Measurements from ENCODE around the gene NLN. TPM values are rescaled to one million over a fixed set of nuclear protein-coding genes. Genes with fewer than 3 reads are reported as not detected.

Gene NLN
- total and polyA plus RNA-seq, 2 donors (not counting 1 experiment from before 2014, with no cell fraction given), result 1.7 to 6.8 TPM

DNA sequence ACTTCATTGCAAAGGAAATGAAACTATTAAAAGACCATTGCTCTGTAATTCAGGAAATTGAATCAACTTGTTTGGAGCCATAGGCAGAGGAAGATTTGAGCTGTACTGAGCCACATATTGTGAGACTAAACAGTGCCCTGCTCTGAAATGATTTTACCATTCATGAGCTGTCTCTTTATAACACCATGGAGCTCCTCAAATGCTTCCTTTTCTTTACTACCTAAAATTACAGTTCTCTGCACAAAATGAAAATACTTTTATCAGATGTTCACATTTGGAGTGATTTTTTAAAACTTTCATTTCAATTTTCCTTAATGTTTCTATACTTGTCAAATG, 97.9 kb downstream of the NLN start:
- POLR2A ChIA-PET, result no interaction called here
- no peaks in the 10 kb centered on the region for H3K9me3 ChIP-seq (ENCODE audit: control extremely low read depth in 1 of 3, control insufficient read depth in 2 of 3, insufficient read depth in 1 of 3, low read length in 2 of 3)
- no peak overlapping the region for H3K9ac ChIP-seq (ENCODE audit: low read length)
- ATAC-seq (ENCODE audit: low read depth) (no peak), DNase-seq (no peak)
- H3K4me1 ChIP-seq (ENCODE audit: control insufficient read depth in 2 of 2, insufficient read depth in 2 of 2, low read length in 2 of 2), result peaks cover 12 to 13% of the 10 kb centered on the region in 2 donors
- no peak for TF ChIP-seq EZH2 (IDR thresholded peaks at IDR 0.05; ENCODE audit: borderline replicate concordance, insufficient read depth, low read depth, low read length, poor library complexity, severe bottlenecking)
- TF ChIP-seq, protein P1, sequence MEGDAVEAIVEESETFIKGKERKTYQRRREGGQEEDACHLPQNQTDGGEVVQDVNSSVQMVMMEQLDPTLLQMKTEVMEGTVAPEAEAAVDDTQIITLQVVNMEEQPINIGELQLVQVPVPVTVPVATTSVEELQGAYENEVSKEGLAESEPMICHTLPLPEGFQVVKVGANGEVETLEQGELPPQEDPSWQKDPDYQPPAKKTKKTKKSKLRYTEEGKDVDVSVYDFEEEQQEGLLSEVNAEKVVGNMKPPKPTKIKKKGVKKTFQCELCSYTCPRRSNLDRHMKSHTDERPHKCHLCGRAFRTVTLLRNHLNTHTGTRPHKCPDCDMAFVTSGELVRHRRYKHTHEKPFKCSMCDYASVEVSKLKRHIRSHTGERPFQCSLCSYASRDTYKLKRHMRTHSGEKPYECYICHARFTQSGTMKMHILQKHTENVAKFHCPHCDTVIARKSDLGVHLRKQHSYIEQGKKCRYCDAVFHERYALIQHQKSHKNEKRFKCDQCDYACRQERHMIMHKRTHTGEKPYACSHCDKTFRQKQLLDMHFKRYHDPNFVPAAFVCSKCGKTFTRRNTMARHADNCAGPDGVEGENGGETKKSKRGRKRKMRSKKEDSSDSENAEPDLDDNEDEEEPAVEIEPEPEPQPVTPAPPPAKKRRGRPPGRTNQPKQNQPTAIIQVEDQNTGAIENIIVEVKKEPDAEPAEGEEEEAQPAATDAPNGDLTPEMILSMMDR (IDR thresholded peaks at IDR 0.05), result no peak
- no peaks in the 10 kb centered on the region for H4K20me1 ChIP-seq (ENCODE audit: control insufficient read depth, insufficient read depth, low read length, poor library complexity, severe bottlenecking)
- H3K4me3 Mint-ChIP-seq, result no peak overlapping the region
- intact Hi-C loops (cut with micrococcal nuclease), result no loop called here
- no peak overlapping the region for H3K4me3 ChIP-seq (ENCODE audit: control extremely low read depth in 1 of 5, extremely low read depth in 1 of 5, insufficient read depth in 1 of 5, low read depth in 2 of 5, low read length in 4 of 5)
- no peaks in the 10 kb centered on the region for H3K27me3 Mint-ChIP-seq
- H3K9me3 Mint-ChIP-seq (ENCODE audit: insufficient read depth), result no peaks in the 10 kb centered on the region
- no peak overlapping the region for H2AFZ ChIP-seq (ENCODE audit: insufficient read depth, low read depth, low read length, poor library complexity, severe bottlenecking)
- no peaks in the 10 kb centered on the region for H3K36me3 ChIP-seq (replicated peaks in 1 of 2; ENCODE audit: control extremely low read depth in 1 of 2, control insufficient read depth in 1 of 2, extremely low read depth in 1 of 2, insufficient read depth in 2 of 2, low read length in 1 of 2)
- no peaks in the 10 kb centered on the region for H3K27me3 ChIP-seq (replicated peaks in 1 of 4; ENCODE audit: control extremely low read depth in 1 of 4, control insufficient read depth in 3 of 4, insufficient read depth in 4 of 4, low read length in 3 of 4)
- no peak overlapping the region for H3K27ac Mint-ChIP-seq
- H3K27ac ChIP-seq (ENCODE audit: low read length in 2 of 2), result no peak overlapping the region
- H3K4me1 Mint-ChIP-seq, result peaks cover 10% of the 10 kb centered on the region
- CTCF ChIA-PET, result no interaction called here
- no peaks in the 10 kb centered on the region for H3K79me2 ChIP-seq (ENCODE audit: control insufficient read depth, insufficient read depth, low read length)
- H3K4me2 ChIP-seq (replicated peaks; ENCODE audit: low read depth, low read length, poor library complexity, severe bottlenecking), result no peak overlapping the region

DNA sequence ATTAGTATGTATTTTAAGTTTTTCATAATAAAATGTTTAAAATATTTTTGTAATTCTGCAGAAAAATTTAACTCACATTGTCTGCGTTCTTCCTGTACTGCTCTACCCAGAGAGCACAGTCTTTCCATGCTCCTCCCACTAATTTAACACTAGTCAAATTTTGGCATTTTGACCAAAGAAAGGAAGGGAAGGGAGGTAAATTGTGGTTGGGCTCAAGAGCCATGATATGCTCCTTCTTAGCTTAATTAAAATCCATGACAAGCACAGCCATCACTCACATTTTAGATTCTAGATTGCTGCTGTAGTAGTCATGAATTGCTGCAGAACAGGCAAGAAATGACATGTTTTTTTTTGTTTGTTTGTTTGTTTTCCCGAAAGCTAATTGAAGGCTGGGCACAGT, 98.4 kb downstream of the NLN start:
- peaks cover 14% of the 10 kb centered on the region for H3K4me1 Mint-ChIP-seq
- no peak overlapping the region for H3K27ac ChIP-seq (ENCODE audit: low read length in 2 of 2)
- ChIA-PET POLR2A (no interaction called here), CTCF (no interaction called here)
- intact Hi-C loops (cut with micrococcal nuclease), result no loop called here
- no peak overlapping the region for H3K4me3 ChIP-seq (ENCODE audit: control extremely low read depth in 1 of 5, extremely low read depth in 1 of 5, insufficient read depth in 1 of 5, low read depth in 2 of 5, low read length in 4 of 5)
- DNase-seq, result no peak
- no peak overlapping the region for H3K27ac Mint-ChIP-seq
- H3K36me3 ChIP-seq (replicated peaks in 1 of 2; ENCODE audit: control extremely low read depth in 1 of 2, control insufficient read depth in 1 of 2, extremely low read depth in 1 of 2, insufficient read depth in 2 of 2, low read length in 1 of 2), result no peaks in the 10 kb centered on the region
- no peaks in the 10 kb centered on the region for H3K79me2 ChIP-seq (ENCODE audit: control insufficient read depth, insufficient read depth, low read length)
- peaks cover 15 to 17% of the 10 kb centered on the region in 2 donors for H3K4me1 ChIP-seq (ENCODE audit: control insufficient read depth in 2 of 2, insufficient read depth in 2 of 2, low read length in 2 of 2)
- no peaks in the 10 kb centered on the region for H3K9me3 ChIP-seq (ENCODE audit: control extremely low read depth in 1 of 3, control insufficient read depth in 2 of 3, insufficient read depth in 1 of 3, low read length in 2 of 3)
- WGBS (ENCODE audit: insufficient coverage), result no CpG with 5 or more reads among the region's 2 CpGs
- no peaks in the 10 kb centered on the region for H3K27me3 ChIP-seq (replicated peaks in 1 of 4; ENCODE audit: control extremely low read depth in 1 of 4, control insufficient read depth in 3 of 4, insufficient read depth in 4 of 4, low read length in 3 of 4)
- H3K9me3 Mint-ChIP-seq (ENCODE audit: insufficient read depth), result no peaks in the 10 kb centered on the region
- no peak overlapping the region for H3K4me3 Mint-ChIP-seq
- no peak overlapping the region for H3K9ac ChIP-seq (ENCODE audit: low read length)
- TF ChIP-seq, protein P1 (IDR thresholded peaks at IDR 0.05), result no peak
- no peak for TF ChIP-seq EZH2 (IDR thresholded peaks at IDR 0.05; ENCODE audit: borderline replicate concordance, insufficient read depth, low read depth, low read length, poor library complexity, severe bottlenecking)
- no peak overlapping the region for H3K4me2 ChIP-seq (replicated peaks; ENCODE audit: low read depth, low read length, poor library complexity, severe bottlenecking)
- ATAC-seq (ENCODE audit: low read depth), result no peak
- H2AFZ ChIP-seq (ENCODE audit: insufficient read depth, low read depth, low read length, poor library complexity, severe bottlenecking), result no peak overlapping the region
- H4K20me1 ChIP-seq (ENCODE audit: control insufficient read depth, insufficient read depth, low read length, poor library complexity, severe bottlenecking), result no peaks in the 10 kb centered on the region
- H3K27me3 Mint-ChIP-seq, result no peaks in the 10 kb centered on the region

Measured in B cell (primary cell).